OCI-LY7 (cell line): ENCODE measurements around the gene TPST1.

Source experiments
- CTCF ChIP-seq: fragments of 200-600 bp; sonication (generic); conservative IDR thresholded peaks from 2 replicates; pipeline ENCODE4 v1.5.1; 2014; ENCODE audit warnings: mild to moderate bottlenecking, antibody characterized with exemption, low read length, moderate library complexity, mixed read lengths
- EZH2phosphoT487 ChIP-seq: fragments of 200-600 bp; sonication (generic); IDR thresholded peaks from 2 replicates; pipeline ENCODE4 v1.6.1; 2018; ENCODE audit warnings: low read depth, borderline replicate concordance, mild to moderate bottlenecking, mixed run types, antibody characterized with exemption, low read length, moderate library complexity, mixed read lengths

- no peak for TF ChIP-seq CTCF
- TF ChIP-seq EZH2phosphoT487, result no peak
Measured at GRCh38 chr7:66206934-66207240, 1.8 kb downstream of the TPST1 start.
